Trophoblast cell (in vitro differentiated cells and primary cell): ENCODE measurements around the gene FHIT.

Source experiments
- DNase-seq, 2 donors: peaks; one replicate each; pipeline ENCODE4 v3.0.0-alpha.2; 2016
- H2AFZ ChIP-seq: 2 replicates; pipeline ENCODE4 v1.6.1; 2013; ENCODE audit warnings: low read length, moderate library complexity, mild to moderate bottlenecking; ENCODE audit not compliant: insufficient read depth, poor library complexity
- H2AK5ac ChIP-seq: 2 replicates; pipeline ENCODE4 v1.6.1; 2013; ENCODE audit warnings: mild to moderate bottlenecking, low read length
- H2BK120ac ChIP-seq: 2 replicates; pipeline ENCODE4 v1.6.1; 2013; ENCODE audit warnings: low read length, mild to moderate bottlenecking, moderate library complexity; ENCODE audit not compliant: insufficient read depth, poor library complexity
- H2BK12ac ChIP-seq: 2 replicates; pipeline ENCODE4 v1.6.1; 2013; ENCODE audit warnings: mild to moderate bottlenecking, low read length, moderate library complexity
- H2BK5ac ChIP-seq: 2 replicates; pipeline ENCODE4 v1.6.1; 2013; ENCODE audit warnings: low read length, low read depth, moderate library complexity, mild to moderate bottlenecking; ENCODE audit not compliant: poor library complexity
- H3K14ac ChIP-seq: 2 replicates; pipeline ENCODE4 v1.6.1; 2013; ENCODE audit warnings: mild to moderate bottlenecking, low read length
- H3K18ac ChIP-seq: 2 replicates; pipeline ENCODE4 v1.6.1; 2013; ENCODE audit warnings: mild to moderate bottlenecking, low read length
- H3K23ac ChIP-seq: 2 replicates; pipeline ENCODE4 v1.6.1; 2013; ENCODE audit warnings: low read length
- H3K27ac ChIP-seq: 2 replicates; pipeline ENCODE4 v1.5.1; 2013; ENCODE audit warnings: low read depth, mild to moderate bottlenecking, inconsistent platforms, low read length, moderate library complexity
- H3K27me3 ChIP-seq: 2 replicates; pipeline ENCODE4 v1.6.1; 2013; ENCODE audit warnings: inconsistent platforms, mild to moderate bottlenecking, low read length, moderate library complexity; ENCODE audit not compliant: insufficient read depth
- H3K36me3 ChIP-seq, 2 experiments: 1 replicate in 1 of 2; 2 replicates in 1 of 2; pipeline ENCODE4 v1.6.1; 2013; ENCODE audit warnings: low read length in 2 of 2, mild to moderate bottlenecking in 2 of 2, moderate library complexity in 1 of 2; ENCODE audit not compliant: insufficient read depth in 2 of 2, control insufficient read depth in 1 of 2
- H3K4ac ChIP-seq: 2 replicates; pipeline ENCODE4 v1.6.1; 2013; ENCODE audit warnings: low read depth, mild to moderate bottlenecking, low read length, moderate library complexity
- H3K4me1 ChIP-seq, 2 experiments: 1 replicate in 1 of 2; 2 replicates in 1 of 2; pipeline ENCODE4 v1.6.1; 2013; ENCODE audit warnings: low read length in 2 of 2, mild to moderate bottlenecking in 2 of 2, moderate library complexity in 1 of 2; ENCODE audit not compliant: insufficient read depth in 2 of 2, control insufficient read depth in 1 of 2
- H3K4me2 ChIP-seq: 2 replicates; pipeline ENCODE4 v1.6.1; 2013; ENCODE audit warnings: inconsistent platforms, mild to moderate bottlenecking, low read length, moderate library complexity
- H3K4me3 ChIP-seq: 2 replicates; pipeline ENCODE4 v1.5.1; 2013; ENCODE audit warnings: mild to moderate bottlenecking, low read depth, low read length, inconsistent platforms
- H3K79me1 ChIP-seq: one replicate; pipeline ENCODE4 v1.6.1; 2013; ENCODE audit warnings: low read length
- H3K79me2 ChIP-seq: 2 replicates; pipeline ENCODE4 v1.6.1; 2013; ENCODE audit warnings: low read length, mild to moderate bottlenecking; ENCODE audit not compliant: control insufficient read depth, insufficient read depth, poor library complexity
- H3K9ac ChIP-seq: 2 replicates; pipeline ENCODE4 v1.6.1; 2013; ENCODE audit warnings: mild to moderate bottlenecking, low read length
- H3K9me3 ChIP-seq: 2 replicates; pipeline ENCODE4 v1.6.1; 2013; ENCODE audit warnings: low read depth, mild to moderate bottlenecking, control low read depth, inconsistent platforms, low read length; ENCODE audit not compliant: insufficient read depth
- H4K12ac ChIP-seq: 2 replicates; pipeline ENCODE4 v1.6.1; 2013; ENCODE audit warnings: low read depth, mild to moderate bottlenecking, low read length, moderate library complexity
- H4K8ac ChIP-seq: 2 replicates; pipeline ENCODE4 v1.6.1; 2013; ENCODE audit warnings: low read depth, mild to moderate bottlenecking, low read length, moderate library complexity
- H4K91ac ChIP-seq: one replicate; pipeline ENCODE4 v1.6.1; 2013; ENCODE audit warnings: low read depth, mild to moderate bottlenecking, low read length, moderate library complexity
- WGBS: extraction: QIAGEN DNeasy Blood & Tissue Kit; methylation state at CpG from one replicate; pipeline ENCODE4 v1.1.7; 2013; ENCODE audit warnings: missing lambda C conversion rate; ENCODE audit not compliant: insufficient read length, insufficient coverage; ENCODE audit errors: extremely low coverage; 5-methylcytosine and 5-hydroxymethylcytosine counted together

Gene FHIT

GRCh38 chr3:59734061-59734460 lies 1517.2 kb downstream of the FHIT start:
- H3K79me2 ChIP-seq: no peaks in the 10 kb centered on the region
- no peak overlapping the region for H3K4me2 ChIP-seq
- no peak overlapping the region for H3K4ac ChIP-seq
- no peak overlapping the region for H3K9ac ChIP-seq
- H3K27me3 ChIP-seq: no peaks in the 10 kb centered on the region
- H4K8ac ChIP-seq: no peak overlapping the region
- H2AK5ac ChIP-seq: no peak overlapping the region
- no peak overlapping the region for H3K14ac ChIP-seq
- no peak overlapping the region for H2AFZ ChIP-seq
- no peaks in the 10 kb centered on the region for H3K9me3 ChIP-seq
- H3K4me1 ChIP-seq: peaks cover 0 to 2% of the 10 kb centered on the region in 2 experiments
- no peak overlapping the region for H2BK120ac ChIP-seq
- H3K36me3 ChIP-seq: no peaks in the 10 kb centered on the region
- no peak overlapping the region for H3K4me3 ChIP-seq
- H2BK12ac ChIP-seq: no peak overlapping the region
- H3K23ac ChIP-seq: no peak overlapping the region
- DNase-seq: no peak
- no peak overlapping the region for H4K91ac ChIP-seq
- H3K18ac ChIP-seq: no peak overlapping the region
- no peak overlapping the region for H2BK5ac ChIP-seq
- H3K27ac ChIP-seq: no peak overlapping the region
- WGBS: no CpG with 5 or more reads among the region's 4 CpGs
- no peak overlapping the region for H4K12ac ChIP-seq
- no peaks in the 10 kb centered on the region for H3K79me1 ChIP-seq

GRCh38 chr3:59733041-59733809 lies 1518.0 kb downstream of the FHIT start:
- Histone ChIP-seq H3K23ac (no peak overlapping the region), H2BK12ac (no peak overlapping the region), H3K9ac (no peak overlapping the region), H2AK5ac (no peak overlapping the region), H3K9me3 (no peaks in the 10 kb centered on the region), H3K14ac (no peak overlapping the region), H2AFZ (no peak overlapping the region), H3K36me3 (no peaks in the 10 kb centered on the region), H3K4ac (no peak overlapping the region), H4K91ac (no peak overlapping the region), H2BK120ac (no peak overlapping the region), H2BK5ac (no peak overlapping the region), H3K4me2 (no peak overlapping the region), H3K79me2 (no peaks in the 10 kb centered on the region), H3K27ac (no peak overlapping the region), H4K12ac (no peak overlapping the region), H3K4me1 (peaks cover 0 to 2% of the 10 kb centered on the region in 2 experiments), H3K4me3 (no peak overlapping the region), H4K8ac (no peak overlapping the region), H3K18ac (no peak overlapping the region), H3K27me3 (no peaks in the 10 kb centered on the region), H3K79me1 (no peaks in the 10 kb centered on the region)
- DNase-seq: no peak
- WGBS: no CpG with 5 or more reads among the region's 6 CpGs

GRCh38 chr3:59731943-59732342 lies 1519.3 kb downstream of the FHIT start:
- Histone ChIP-seq H3K79me2 (no peaks in the 10 kb centered on the region), H2AFZ (no peak overlapping the region), H3K4me2 (no peak overlapping the region), H4K12ac (no peak overlapping the region), H3K27ac (no peak overlapping the region), H4K8ac (no peak overlapping the region), H2BK120ac (no peak overlapping the region), H3K9ac (no peak overlapping the region), H3K18ac (no peak overlapping the region), H3K4me3 (no peak overlapping the region), H3K14ac (no peak overlapping the region), H3K4me1 (peaks cover 0 to 2% of the 10 kb centered on the region in 2 experiments), H2AK5ac (no peak overlapping the region), H2BK5ac (no peak overlapping the region), H3K9me3 (no peaks in the 10 kb centered on the region), H3K23ac (no peak overlapping the region), H3K79me1 (no peaks in the 10 kb centered on the region), H2BK12ac (no peak overlapping the region), H3K27me3 (no peaks in the 10 kb centered on the region), H3K4ac (no peak overlapping the region), H3K36me3 (no peaks in the 10 kb centered on the region), H4K91ac (no peak overlapping the region)
- DNase-seq: no peak
- no CpG with 5 or more reads among the region's 5 CpGs for WGBS

GRCh38 chr3:59730591-59730990 lies 1520.7 kb downstream of the FHIT start:
- peaks cover 2% of the 10 kb centered on the region in 2 experiments for H3K4me1 ChIP-seq
- DNase-seq: no peak
- no peak overlapping the region for H3K23ac ChIP-seq
- H3K9ac ChIP-seq: no peak overlapping the region
- H3K4me3 ChIP-seq: no peak overlapping the region
- no peak overlapping the region for H2AK5ac ChIP-seq
- no peak overlapping the region for H4K91ac ChIP-seq
- no peaks in the 10 kb centered on the region for H3K9me3 ChIP-seq
- H3K27ac ChIP-seq: no peak overlapping the region
- H3K14ac ChIP-seq: no peak overlapping the region
- no peak overlapping the region for H3K4me2 ChIP-seq
- H3K79me1 ChIP-seq: no peaks in the 10 kb centered on the region
- H3K36me3 ChIP-seq: no peaks in the 10 kb centered on the region
- H2BK12ac ChIP-seq: no peak overlapping the region
- no peak overlapping the region for H2AFZ ChIP-seq
- no peak overlapping the region for H3K4ac ChIP-seq
- H3K79me2 ChIP-seq: no peaks in the 10 kb centered on the region
- H3K27me3 ChIP-seq: no peaks in the 10 kb centered on the region
- no peak overlapping the region for H2BK5ac ChIP-seq
- no peak overlapping the region for H4K8ac ChIP-seq
- no CpG with 5 or more reads among the region's 4 CpGs for WGBS
- no peak overlapping the region for H3K18ac ChIP-seq
- no peak overlapping the region for H2BK120ac ChIP-seq
- H4K12ac ChIP-seq: no peak overlapping the region
